Measurements from ENCODE around the gene UBAC2. TPM values are rescaled to one million over a fixed set of nuclear protein-coding genes. Genes with fewer than 3 reads are reported as not detected.

Gene UBAC2
- total RNA-seq, 1 experiment from 2014 or later, result 103 TPM

DNA sequence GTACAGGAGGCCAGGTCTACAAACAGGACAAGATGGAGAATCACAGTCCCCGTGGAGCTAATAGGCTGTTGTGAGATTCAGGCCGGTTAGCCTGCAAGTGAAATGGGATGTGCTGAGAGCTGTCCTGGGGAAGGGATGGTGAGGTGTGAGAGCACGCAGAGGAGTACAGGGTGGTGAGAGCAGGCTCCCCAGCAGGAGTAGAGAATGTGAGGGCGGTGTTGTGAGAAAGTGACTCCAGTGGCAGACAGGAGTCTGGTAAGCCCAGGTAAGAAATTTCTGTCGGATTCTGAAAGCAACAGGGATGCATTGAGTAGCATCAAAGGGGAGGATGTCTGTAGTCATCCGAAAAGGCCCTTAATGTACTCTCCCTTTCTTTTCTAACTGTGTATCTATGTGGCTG is 157.3 kb downstream of the UBAC2 start:
- no peak overlapping the region for H3K4me3 Mint-ChIP-seq (ENCODE audit: unreplicated experiment)
- POLR2A ChIA-PET, result no interaction called here
- CTCF ChIA-PET, result no interaction called here
- no peak overlapping the region for H3K27ac Mint-ChIP-seq (ENCODE audit: unreplicated experiment)
- no peak overlapping the region for H3K4me3 ChIP-seq (ENCODE audit: low read depth, low read length)
- no peaks in the 10 kb centered on the region for H3K9me3 Mint-ChIP-seq (ENCODE audit: unreplicated experiment)
- H3K27me3 ChIP-seq (replicated peaks; ENCODE audit: control insufficient read depth, insufficient read depth, low read length), result no peaks in the 10 kb centered on the region
- H3K4me1 ChIP-seq, result no peaks in the 10 kb centered on the region
- H3K9me3 ChIP-seq, result no peaks in the 10 kb centered on the region
- intact Hi-C loops (cut with micrococcal nuclease; ENCODE audit: unreplicated experiment), result no loop called here
- H3K36me3 Mint-ChIP-seq (ENCODE audit: insufficient read depth, unreplicated experiment), result peaks cover 35% of the 10 kb centered on the region
- H3K4me1 Mint-ChIP-seq (ENCODE audit: low read depth, unreplicated experiment), result peaks cover 7% of the 10 kb centered on the region
- H3K36me3 ChIP-seq (ENCODE audit: control insufficient read depth, insufficient read depth, low read length), result peaks cover 9% of the 10 kb centered on the region
- DNase-seq, result no peak
- no TSS peak for BruUV-seq (replicated peaks)
- TF ChIP-seq, protein P1, sequence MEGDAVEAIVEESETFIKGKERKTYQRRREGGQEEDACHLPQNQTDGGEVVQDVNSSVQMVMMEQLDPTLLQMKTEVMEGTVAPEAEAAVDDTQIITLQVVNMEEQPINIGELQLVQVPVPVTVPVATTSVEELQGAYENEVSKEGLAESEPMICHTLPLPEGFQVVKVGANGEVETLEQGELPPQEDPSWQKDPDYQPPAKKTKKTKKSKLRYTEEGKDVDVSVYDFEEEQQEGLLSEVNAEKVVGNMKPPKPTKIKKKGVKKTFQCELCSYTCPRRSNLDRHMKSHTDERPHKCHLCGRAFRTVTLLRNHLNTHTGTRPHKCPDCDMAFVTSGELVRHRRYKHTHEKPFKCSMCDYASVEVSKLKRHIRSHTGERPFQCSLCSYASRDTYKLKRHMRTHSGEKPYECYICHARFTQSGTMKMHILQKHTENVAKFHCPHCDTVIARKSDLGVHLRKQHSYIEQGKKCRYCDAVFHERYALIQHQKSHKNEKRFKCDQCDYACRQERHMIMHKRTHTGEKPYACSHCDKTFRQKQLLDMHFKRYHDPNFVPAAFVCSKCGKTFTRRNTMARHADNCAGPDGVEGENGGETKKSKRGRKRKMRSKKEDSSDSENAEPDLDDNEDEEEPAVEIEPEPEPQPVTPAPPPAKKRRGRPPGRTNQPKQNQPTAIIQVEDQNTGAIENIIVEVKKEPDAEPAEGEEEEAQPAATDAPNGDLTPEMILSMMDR (IDR thresholded peaks at IDR 0.05; ENCODE audit: insufficient read depth in 1 of 2, low read depth in 1 of 2, low read length in 1 of 2, severe bottlenecking in 1 of 2, unreplicated experiment in 1 of 2), result no peak
- no peaks in the 10 kb centered on the region for H3K27me3 Mint-ChIP-seq (ENCODE audit: insufficient read depth, unreplicated experiment)

- Histone ChIP-seq H3K27me3 (replicated peaks; ENCODE audit: control insufficient read depth, insufficient read depth, low read length) (no peaks in the 10 kb centered on the region), H3K9me3 (no peaks in the 10 kb centered on the region), H3K4me1 (no peaks in the 10 kb centered on the region), H3K4me3 (ENCODE audit: low read depth, low read length) (no peak overlapping the region), H3K36me3 (ENCODE audit: control insufficient read depth, insufficient read depth, low read length) (peaks cover 9% of the 10 kb centered on the region)
- H3K36me3 Mint-ChIP-seq (ENCODE audit: insufficient read depth, unreplicated experiment), result peaks cover 30% of the 10 kb centered on the region
- TF ChIP-seq, protein P1 (IDR thresholded peaks at IDR 0.05; ENCODE audit: insufficient read depth in 1 of 2, low read depth in 1 of 2, low read length in 1 of 2, severe bottlenecking in 1 of 2, unreplicated experiment in 1 of 2), result no peak
- H3K4me1 Mint-ChIP-seq (ENCODE audit: low read depth, unreplicated experiment), result peaks cover 2% of the 10 kb centered on the region
- CTCF ChIA-PET, result no interaction called here
- no peaks in the 10 kb centered on the region for H3K27me3 Mint-ChIP-seq (ENCODE audit: insufficient read depth, unreplicated experiment)
- no peak overlapping the region for H3K4me3 Mint-ChIP-seq (ENCODE audit: unreplicated experiment)
- BruUV-seq (replicated peaks), result no TSS peak
- H3K27ac Mint-ChIP-seq (ENCODE audit: unreplicated experiment), result no peak overlapping the region
- intact Hi-C loops (cut with micrococcal nuclease; ENCODE audit: unreplicated experiment), result no loop called here
- no peak for DNase-seq
- no peaks in the 10 kb centered on the region for H3K9me3 Mint-ChIP-seq (ENCODE audit: unreplicated experiment)
- POLR2A ChIA-PET, result no interaction called here
Observed at GRCh38 chr13:99359528-99359927, 158.9 kb downstream of the UBAC2 start.

GRCh38 chr13:99360696-99361095 is 160.0 kb downstream of the UBAC2 start:
- intact Hi-C loops (cut with micrococcal nuclease; ENCODE audit: unreplicated experiment), result no loop called here
- CTCF ChIA-PET, result no interaction called here

More at GRCh38 chr13:99360696-99361095, 160.0 kb downstream of the UBAC2 start:
- no peak overlapping the region for H3K4me3 ChIP-seq (ENCODE audit: low read depth, low read length)
- no peak overlapping the region for H3K4me3 Mint-ChIP-seq (ENCODE audit: unreplicated experiment)
- no peaks in the 10 kb centered on the region for H3K4me1 Mint-ChIP-seq (ENCODE audit: low read depth, unreplicated experiment)
- POLR2A ChIA-PET, result no interaction called here
- H3K9me3 Mint-ChIP-seq (ENCODE audit: unreplicated experiment), result no peaks in the 10 kb centered on the region
- H3K36me3 ChIP-seq (ENCODE audit: control insufficient read depth, insufficient read depth, low read length), result peaks cover 6% of the 10 kb centered on the region
- TF ChIP-seq, protein P1 (IDR thresholded peaks at IDR 0.05; ENCODE audit: insufficient read depth in 1 of 2, low read depth in 1 of 2, low read length in 1 of 2, severe bottlenecking in 1 of 2, unreplicated experiment in 1 of 2), result no peak
- DNase-seq, result no peak
- peaks cover 26% of the 10 kb centered on the region for H3K36me3 Mint-ChIP-seq (ENCODE audit: insufficient read depth, unreplicated experiment)
- no peaks in the 10 kb centered on the region for H3K4me1 ChIP-seq
- no peak overlapping the region for H3K27ac Mint-ChIP-seq (ENCODE audit: unreplicated experiment)
- no peaks in the 10 kb centered on the region for H3K27me3 Mint-ChIP-seq (ENCODE audit: insufficient read depth, unreplicated experiment)
- H3K9me3 ChIP-seq, result no peaks in the 10 kb centered on the region
- H3K27me3 ChIP-seq (replicated peaks; ENCODE audit: control insufficient read depth, insufficient read depth, low read length), result no peaks in the 10 kb centered on the region
- no TSS peak for BruUV-seq (replicated peaks)
